HUES6 (cell line): ENCODE data around the gene CCSER2.

Experiments used
- H3K27ac ChIP-seq: 2 replicates; pipeline ENCODE4 v1.7.0; 2013; ENCODE audit warnings: low read depth, mild to moderate bottlenecking, low read length, inconsistent platforms
- H3K27me3 ChIP-seq: 2 replicates; pipeline ENCODE4 v1.6.1; 2013; ENCODE audit warnings: low read length; ENCODE audit not compliant: control insufficient read depth, insufficient read depth
- H3K36me3 ChIP-seq: 2 replicates; pipeline ENCODE4 v1.6.1; 2013; ENCODE audit warnings: low read length; ENCODE audit not compliant: control insufficient read depth, insufficient read depth
- H3K4me1 ChIP-seq: 2 replicates; pipeline ENCODE4 v1.6.1; 2013; ENCODE audit warnings: low read length; ENCODE audit not compliant: control insufficient read depth, insufficient read depth
- H3K4me3 ChIP-seq: 2 replicates; pipeline ENCODE4 v1.5.1; 2013; ENCODE audit warnings: low read depth, low read length
- H3K9ac ChIP-seq: one replicate; pipeline ENCODE4 v1.6.1; 2013; ENCODE audit warnings: mild to moderate bottlenecking, low read length
- H3K9me3 ChIP-seq: 2 replicates; pipeline ENCODE4 v1.6.1; 2013; ENCODE audit warnings: low read depth, low read length; ENCODE audit not compliant: control insufficient read depth, insufficient read depth

CCSER2 gene

GRCh38 chr10:84366041-84366440 lies 37.7 kb downstream of the CCSER2 start:
- no peak overlapping the region for H3K9ac ChIP-seq
- peaks cover 3% of the 10 kb centered on the region; the same call in 1 of the 2 replicates for H3K36me3 ChIP-seq
- H3K4me1 ChIP-seq, result peaks cover 10% of the 10 kb centered on the region
- H3K4me3 ChIP-seq, result no peak overlapping the region
- no peak overlapping the region for H3K27ac ChIP-seq
- H3K27me3 ChIP-seq, result no peaks in the 10 kb centered on the region
- no peaks in the 10 kb centered on the region for H3K9me3 ChIP-seq

DNA sequence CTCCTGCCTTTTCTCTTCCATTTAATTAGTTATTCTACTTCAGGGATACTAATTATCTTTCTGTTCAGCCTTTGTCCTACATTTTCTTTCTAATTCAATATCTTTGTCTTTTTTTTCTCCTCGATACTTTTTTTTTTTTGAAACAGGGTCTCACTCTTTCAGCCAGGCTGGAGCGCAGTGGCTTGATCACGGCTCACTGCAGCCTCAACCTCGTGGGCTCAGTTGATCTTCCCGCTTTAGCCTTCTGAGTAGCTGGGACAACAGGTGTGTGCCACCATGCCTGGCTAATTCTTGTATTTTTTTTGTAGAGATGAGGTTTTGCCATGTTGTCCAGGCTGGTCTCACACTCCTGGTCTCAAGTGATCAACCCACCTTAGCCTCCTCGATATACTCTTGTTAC lies 38.9 kb downstream of the CCSER2 start:
- H3K9ac ChIP-seq, result no peak overlapping the region
- H3K4me1 ChIP-seq, result peaks cover 6% of the 10 kb centered on the region; the same call in 1 of the 2 replicates
- peaks cover 15% of the 10 kb centered on the region for H3K36me3 ChIP-seq
- no peaks in the 10 kb centered on the region for H3K27me3 ChIP-seq
- H3K27ac ChIP-seq, result no peak overlapping the region
- H3K9me3 ChIP-seq, result no peaks in the 10 kb centered on the region
- H3K4me3 ChIP-seq, result no peak overlapping the region

GRCh38 chr10:84368828-84369227 lies 40.4 kb downstream of the CCSER2 start:
- Histone ChIP-seq H3K4me1 (peaks cover 6% of the 10 kb centered on the region; the same call in 1 of the 2 replicates), H3K27ac (no peak overlapping the region), H3K27me3 (no peaks in the 10 kb centered on the region), H3K9ac (no peak overlapping the region), H3K4me3 (no peak overlapping the region), H3K9me3 (no peaks in the 10 kb centered on the region), H3K36me3 (peaks cover 19% of the 10 kb centered on the region)

GRCh38 chr10:84370283-84370682 lies 41.9 kb downstream of the CCSER2 start:
- no peak overlapping the region for H3K27ac ChIP-seq
- peaks cover 27% of the 10 kb centered on the region for H3K36me3 ChIP-seq
- H3K9ac ChIP-seq, result no peak overlapping the region
- H3K9me3 ChIP-seq, result no peaks in the 10 kb centered on the region
- H3K27me3 ChIP-seq, result no peaks in the 10 kb centered on the region
- no peak overlapping the region for H3K4me3 ChIP-seq
- H3K4me1 ChIP-seq, result peaks cover 6% of the 10 kb centered on the region; the same call in 1 of the 2 replicates

- H3K27me3 ChIP-seq, result no peaks in the 10 kb centered on the region
- no peak overlapping the region for H3K9ac ChIP-seq
- no peaks in the 10 kb centered on the region for H3K9me3 ChIP-seq
- peaks cover 6% of the 10 kb centered on the region; the same call in 1 of the 2 replicates for H3K4me1 ChIP-seq
- H3K27ac ChIP-seq, result no peak overlapping the region
- peaks cover 29% of the 10 kb centered on the region for H3K36me3 ChIP-seq
- H3K4me3 ChIP-seq, result no peak overlapping the region
Observed at GRCh38 chr10:84371944-84372343, 43.6 kb downstream of the CCSER2 start.

GRCh38 chr10:84373000-84373399 lies 44.6 kb downstream of the CCSER2 start:
- no peaks in the 10 kb centered on the region for H3K9me3 ChIP-seq
- H3K9ac ChIP-seq, result no peak overlapping the region
- no peak overlapping the region for H3K27ac ChIP-seq
- no peaks in the 10 kb centered on the region for H3K27me3 ChIP-seq
- no peaks in the 10 kb centered on the region for H3K4me1 ChIP-seq
- peaks cover 29% of the 10 kb centered on the region for H3K36me3 ChIP-seq
- H3K4me3 ChIP-seq, result no peak overlapping the region

DNA sequence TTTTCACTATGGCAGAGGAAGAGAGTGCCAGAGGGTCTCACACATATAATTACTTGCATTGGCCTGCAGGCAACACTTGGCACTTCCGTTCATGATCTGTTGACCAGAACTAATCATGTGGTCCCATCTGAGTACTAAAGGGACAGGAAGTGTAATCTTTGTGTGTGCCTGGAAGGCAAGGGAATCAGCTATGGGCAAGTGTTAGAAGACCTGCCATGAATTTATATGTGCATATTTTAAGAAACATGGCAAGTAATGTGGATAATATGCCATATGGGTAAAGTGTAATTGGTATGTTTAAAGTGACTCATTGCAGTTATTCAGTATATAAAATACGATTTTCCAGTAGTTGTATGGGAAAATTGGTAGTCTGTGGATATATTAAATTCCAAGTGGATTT lies 46.1 kb downstream of the CCSER2 start:
- no peaks in the 10 kb centered on the region for H3K9me3 ChIP-seq
- peaks cover 29% of the 10 kb centered on the region for H3K36me3 ChIP-seq
- no peak overlapping the region for H3K27ac ChIP-seq
- no peak overlapping the region for H3K4me3 ChIP-seq
- no peak overlapping the region for H3K9ac ChIP-seq
- H3K4me1 ChIP-seq, result no peaks in the 10 kb centered on the region
- no peaks in the 10 kb centered on the region for H3K27me3 ChIP-seq

GRCh38 chr10:84375011-84375410 lies 46.6 kb downstream of the CCSER2 start:
- no peaks in the 10 kb centered on the region for H3K4me1 ChIP-seq
- H3K36me3 ChIP-seq, result peaks cover 31% of the 10 kb centered on the region

GRCh38 chr10:84375881-84376280 lies 47.5 kb downstream of the CCSER2 start:
- Histone ChIP-seq H3K9me3 (no peaks in the 10 kb centered on the region), H3K4me1 (no peaks in the 10 kb centered on the region), H3K27me3 (no peaks in the 10 kb centered on the region), H3K36me3 (peaks cover 36% of the 10 kb centered on the region), H3K27ac (no peak overlapping the region), H3K4me3 (no peak overlapping the region), H3K9ac (no peak overlapping the region)

More at GRCh38 chr10:84375011-84375410, 46.6 kb downstream of the CCSER2 start:
- H3K9ac ChIP-seq, result no peak overlapping the region
- H3K4me3 ChIP-seq, result no peak overlapping the region
- no peaks in the 10 kb centered on the region for H3K9me3 ChIP-seq
- no peak overlapping the region for H3K27ac ChIP-seq
- no peaks in the 10 kb centered on the region for H3K27me3 ChIP-seq

DNA sequence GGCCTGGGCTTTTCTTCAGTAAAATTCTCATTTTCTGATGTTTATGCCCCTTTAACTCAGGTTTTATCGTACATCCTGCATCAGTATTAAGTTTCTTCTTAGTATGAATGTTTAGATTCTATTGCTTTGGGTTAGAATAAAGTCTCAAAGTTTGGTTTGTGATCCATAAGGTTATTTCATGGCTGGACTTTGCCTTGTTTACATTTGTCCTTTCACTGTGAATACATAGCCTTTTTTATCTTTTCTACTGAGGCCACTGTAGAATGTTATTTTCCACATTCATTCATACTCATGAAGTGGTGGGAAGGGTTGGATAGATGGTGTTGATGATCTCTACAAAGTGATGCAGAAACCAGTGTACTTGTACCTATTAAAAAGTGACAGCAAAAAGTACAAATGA lies 59.8 kb downstream of the CCSER2 start:
- no peak overlapping the region for H3K27ac ChIP-seq
- no peak overlapping the region for H3K9ac ChIP-seq
- peaks cover 37% of the 10 kb centered on the region for H3K9me3 ChIP-seq
- H3K36me3 ChIP-seq, result peaks cover 17% of the 10 kb centered on the region
- no peaks in the 10 kb centered on the region for H3K27me3 ChIP-seq
- no peaks in the 10 kb centered on the region for H3K4me1 ChIP-seq
- H3K4me3 ChIP-seq, result no peak overlapping the region

DNA sequence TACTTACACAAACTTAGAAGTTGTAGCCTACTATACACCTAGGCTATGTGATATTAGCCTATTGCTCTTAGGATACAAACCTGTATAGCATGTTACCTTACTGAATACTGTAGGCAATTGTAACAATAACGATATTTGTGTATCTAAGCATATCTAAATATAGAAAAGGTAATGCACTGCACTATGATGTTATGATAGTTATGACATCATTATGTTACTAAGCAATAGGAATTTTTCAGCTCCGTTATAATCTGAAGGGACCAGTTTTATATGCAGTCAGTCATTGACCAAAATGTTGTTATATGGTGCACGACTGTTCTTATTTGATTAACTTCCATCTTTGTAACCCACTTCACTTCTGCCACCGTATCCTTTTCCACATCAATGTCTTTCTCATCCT lies 62.0 kb downstream of the CCSER2 start:
- no peaks in the 10 kb centered on the region for H3K27me3 ChIP-seq
- no peaks in the 10 kb centered on the region for H3K4me1 ChIP-seq
- H3K4me3 ChIP-seq, result no peak overlapping the region
- H3K27ac ChIP-seq, result no peak overlapping the region
- H3K9ac ChIP-seq, result no peak overlapping the region
- H3K9me3 ChIP-seq, result peaks cover 27% of the 10 kb centered on the region
- peaks cover 19% of the 10 kb centered on the region for H3K36me3 ChIP-seq

DNA sequence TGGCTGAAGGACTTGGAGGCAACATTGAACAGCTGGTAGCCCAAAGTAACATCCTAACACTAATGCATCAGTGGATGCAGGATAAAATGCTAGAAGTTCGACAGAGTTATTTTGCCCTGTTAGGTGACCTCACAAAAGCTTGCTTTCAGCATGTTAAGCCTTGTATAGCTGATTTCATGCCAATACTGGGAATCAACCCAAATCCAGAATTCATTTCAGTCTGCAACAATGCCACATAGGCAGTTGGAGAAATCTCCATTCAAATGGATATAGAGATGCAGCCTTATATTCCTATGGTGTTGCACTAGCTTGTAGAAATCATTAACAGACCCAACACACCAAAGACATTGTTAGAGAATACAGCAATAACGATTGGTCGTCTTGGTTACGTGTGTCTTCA lies 62.9 kb downstream of the CCSER2 start:
- H3K27me3 ChIP-seq, result no peaks in the 10 kb centered on the region
- H3K4me3 ChIP-seq, result no peak overlapping the region
- peaks cover 19% of the 10 kb centered on the region for H3K36me3 ChIP-seq
- no peak overlapping the region for H3K27ac ChIP-seq
- H3K4me1 ChIP-seq, result no peaks in the 10 kb centered on the region
- H3K9ac ChIP-seq, result no peak overlapping the region
- peaks cover 24% of the 10 kb centered on the region for H3K9me3 ChIP-seq
